SH-SY5Y (cell line): ENCODE measurements around the gene IQCF2.

ENCODE experiments used
- GATA2 ChIP-seq: IDR thresholded peaks from 2 replicates; pipeline ENCODE4 v1.6.1; 2011; ENCODE audit warnings: mild to moderate bottlenecking, low read depth, low read length
- GATA3 ChIP-seq: IDR thresholded peaks from 2 replicates; pipeline ENCODE4 v1.6.1; 2011; ENCODE audit warnings: low read depth, mild to moderate bottlenecking, low read length, moderate library complexity

DNA sequence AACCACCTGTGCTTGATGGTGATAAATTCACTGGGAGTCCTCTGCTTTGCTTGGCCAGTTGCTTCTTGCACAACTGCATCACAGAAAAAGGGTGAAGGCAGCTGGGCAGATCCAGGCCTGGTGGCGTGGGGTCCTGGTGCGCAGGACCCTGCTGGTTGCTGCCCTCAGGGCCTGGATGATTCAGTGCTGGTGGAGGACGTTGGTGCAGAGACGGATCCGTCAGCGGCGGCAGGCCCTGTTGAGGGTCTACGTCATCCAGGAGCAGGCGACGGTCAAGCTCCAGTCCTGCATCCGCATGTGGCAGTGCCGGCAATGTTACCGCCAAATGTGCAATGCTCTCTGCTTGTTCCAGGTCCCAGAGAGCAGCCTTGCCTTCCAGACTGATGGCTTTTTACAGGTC lies 31.1 kb upstream of the IQCF2 start:
- no peak for TF ChIP-seq GATA2
- no peak for TF ChIP-seq GATA3
